Endothelial cell of umbilical vein (primary cell): Measurements from ENCODE around the gene ECE2.

Source experiments
- EZH2 ChIP-seq: IDR thresholded peaks from 2 replicates; pipeline ENCODE4 v1.6.1; 2012; ENCODE audit warnings: borderline replicate concordance, low read depth, mild to moderate bottlenecking, moderate library complexity, low read length, inconsistent platforms; ENCODE audit not compliant: severe bottlenecking
- FOS ChIP-seq: IDR thresholded peaks from 2 replicates; pipeline ENCODE4 v1.6.1; 2011; ENCODE audit warnings: mild to moderate bottlenecking, low read length, moderate library complexity, borderline replicate concordance; ENCODE audit not compliant: insufficient read depth
- GATA2 ChIP-seq: IDR thresholded peaks from 2 replicates; pipeline ENCODE4 v1.7.0; 2011; ENCODE audit warnings: low read depth, mild to moderate bottlenecking, moderate library complexity, mixed read lengths, low read length; ENCODE audit not compliant: insufficient read length, insufficient read depth
- JUN ChIP-seq: IDR thresholded peaks from 2 replicates; pipeline ENCODE4 v1.6.1; 2011; ENCODE audit warnings: borderline replicate concordance, low read depth; ENCODE audit not compliant: insufficient read length, insufficient read depth
- MYC ChIP-seq: IDR thresholded peaks from one replicate; pipeline ENCODE4 v1.6.1; 2011; ENCODE audit warnings: mild to moderate bottlenecking, low read depth, low read length
- POLR2A ChIP-seq: IDR thresholded peaks from 2 replicates; pipeline ENCODE4 v1.6.1; 2012; ENCODE audit warnings: low read depth, mild to moderate bottlenecking, control low read depth, low read length
- POLR2AphosphoS5 ChIP-seq: IDR thresholded peaks from 2 replicates; pipeline ENCODE4 v1.6.1; 2012; ENCODE audit warnings: low read depth, mild to moderate bottlenecking, control low read depth, low read length, moderate library complexity; ENCODE audit not compliant: insufficient read depth
- TF ChIP-seq, protein P1 (sequence below), 2 donors: IDR thresholded peaks; 1 replicate in 1 of 2; 2 replicates in 1 of 2; pipeline ENCODE4 v1.5.1; 2011; ENCODE audit warnings: low read length in 2 of 2, mild to moderate bottlenecking in 2 of 2, moderate library complexity in 2 of 2, control low read depth in 1 of 2, inconsistent platforms in 1 of 2, low read depth in 1 of 2; ENCODE audit not compliant: insufficient read depth in 1 of 2; ENCODE audit errors: extremely low read depth in 1 of 2
- TF ChIP-seq, protein P2 (sequence below): IDR thresholded peaks from 2 replicates; pipeline ENCODE4 v1.6.1; 2011; ENCODE audit not compliant: insufficient read depth, insufficient read length

DNA sequence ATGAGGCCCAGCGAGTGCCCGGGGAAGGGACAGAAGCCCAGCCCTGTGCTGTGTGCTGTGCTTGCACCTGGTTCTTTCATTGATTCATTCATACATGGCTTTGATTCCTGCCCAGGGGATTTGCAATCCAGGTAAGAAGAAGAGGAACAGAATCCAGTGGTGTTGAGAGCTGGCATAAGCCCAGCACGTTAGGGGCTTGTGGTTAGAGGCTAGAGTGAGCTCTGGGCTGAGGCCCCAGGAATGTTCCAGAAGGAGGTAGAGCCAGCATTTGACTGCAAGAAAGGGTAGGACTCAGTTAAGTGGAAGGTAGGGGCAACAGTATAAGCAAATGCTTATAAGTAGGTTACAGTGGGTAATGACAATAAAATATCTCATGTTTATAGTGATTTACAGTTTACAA, 44.2 kb upstream of the ECE2 start:
- TF ChIP-seq, protein P1, sequence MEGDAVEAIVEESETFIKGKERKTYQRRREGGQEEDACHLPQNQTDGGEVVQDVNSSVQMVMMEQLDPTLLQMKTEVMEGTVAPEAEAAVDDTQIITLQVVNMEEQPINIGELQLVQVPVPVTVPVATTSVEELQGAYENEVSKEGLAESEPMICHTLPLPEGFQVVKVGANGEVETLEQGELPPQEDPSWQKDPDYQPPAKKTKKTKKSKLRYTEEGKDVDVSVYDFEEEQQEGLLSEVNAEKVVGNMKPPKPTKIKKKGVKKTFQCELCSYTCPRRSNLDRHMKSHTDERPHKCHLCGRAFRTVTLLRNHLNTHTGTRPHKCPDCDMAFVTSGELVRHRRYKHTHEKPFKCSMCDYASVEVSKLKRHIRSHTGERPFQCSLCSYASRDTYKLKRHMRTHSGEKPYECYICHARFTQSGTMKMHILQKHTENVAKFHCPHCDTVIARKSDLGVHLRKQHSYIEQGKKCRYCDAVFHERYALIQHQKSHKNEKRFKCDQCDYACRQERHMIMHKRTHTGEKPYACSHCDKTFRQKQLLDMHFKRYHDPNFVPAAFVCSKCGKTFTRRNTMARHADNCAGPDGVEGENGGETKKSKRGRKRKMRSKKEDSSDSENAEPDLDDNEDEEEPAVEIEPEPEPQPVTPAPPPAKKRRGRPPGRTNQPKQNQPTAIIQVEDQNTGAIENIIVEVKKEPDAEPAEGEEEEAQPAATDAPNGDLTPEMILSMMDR (IDR thresholded peaks at IDR 0.05; ENCODE audit: extremely low read depth in 1 of 2, insufficient read depth in 1 of 2, low read depth in 1 of 2, low read length in 2 of 2), result no peak
- no peak for TF ChIP-seq POLR2A
- no peak for TF ChIP-seq EZH2
- TF ChIP-seq, protein P2, sequence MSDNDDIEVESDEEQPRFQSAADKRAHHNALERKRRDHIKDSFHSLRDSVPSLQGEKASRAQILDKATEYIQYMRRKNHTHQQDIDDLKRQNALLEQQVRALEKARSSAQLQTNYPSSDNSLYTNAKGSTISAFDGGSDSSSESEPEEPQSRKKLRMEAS, result no peak
- no peak for TF ChIP-seq JUN
- no peak for TF ChIP-seq POLR2AphosphoS5
- no peak for TF ChIP-seq FOS
- no peak for TF ChIP-seq MYC
- no peak for TF ChIP-seq GATA2
